GM19023 (cell line): ENCODE measurements around the gene FBN3.
"Not testable (repeated sequence)": the region's sequence is repeated elsewhere in the genome, so short reads cannot be mapped to it uniquely, and the experiment has no call there.

Experiments
- ATAC-seq: cut with Tn5 transposase; IDR thresholded peaks from one replicate; pipeline ENCODE4 v1.9.1; 2021; ENCODE audit warnings: mild to moderate bottlenecking, moderate library complexity; ENCODE audit not compliant: unreplicated experiment

FBN3 gene

DNA sequence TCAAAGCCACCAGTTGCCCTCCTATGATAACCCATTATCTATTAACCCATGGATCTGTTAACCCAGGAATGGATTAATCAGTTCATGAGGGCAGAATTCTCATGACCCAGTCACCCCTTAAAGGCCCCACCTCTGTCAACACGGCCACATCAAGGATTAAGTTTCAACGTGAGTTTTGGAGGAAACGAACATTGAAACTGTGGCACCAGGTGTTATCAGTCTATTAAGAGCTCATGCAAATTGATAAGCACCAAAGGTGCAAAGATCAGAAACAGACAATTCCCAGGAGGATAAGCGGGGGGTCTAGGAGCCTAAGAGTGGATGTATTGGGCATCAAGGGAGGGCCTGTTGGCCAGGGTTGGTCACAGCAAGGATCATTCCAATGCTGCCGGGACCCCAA, 124.1 kb downstream of the FBN3 start:
- ATAC-seq = no peak

- ATAC-seq = not testable (repeated sequence)
These were observed 125.1 kb downstream of the FBN3 start for GRCh38 chr19:8024256-8024655.

- no peak for ATAC-seq
These were observed 126.0 kb downstream of the FBN3 start for GRCh38 chr19:8023371-8023770.

DNA sequence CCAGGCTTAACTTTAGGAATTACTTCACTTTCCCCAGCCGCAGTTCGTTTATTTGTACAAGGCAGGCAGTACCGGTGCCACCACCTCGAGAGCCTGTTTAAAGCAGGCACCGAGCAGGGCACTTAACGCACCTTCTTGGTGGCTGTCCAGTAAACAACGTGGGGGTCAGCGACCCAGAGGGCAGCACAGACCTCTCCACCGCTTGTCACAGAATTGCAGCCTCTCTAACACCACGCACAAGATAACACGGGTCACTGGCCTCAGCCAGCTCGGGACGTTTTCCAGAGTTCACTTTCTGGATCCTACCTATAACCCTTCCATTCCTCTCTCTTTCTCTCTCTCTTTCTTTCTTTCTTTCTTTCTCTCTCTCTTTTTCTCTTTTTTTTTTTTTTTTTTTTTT, 127.1 kb downstream of the FBN3 start:
- ATAC-seq = no peak

DNA sequence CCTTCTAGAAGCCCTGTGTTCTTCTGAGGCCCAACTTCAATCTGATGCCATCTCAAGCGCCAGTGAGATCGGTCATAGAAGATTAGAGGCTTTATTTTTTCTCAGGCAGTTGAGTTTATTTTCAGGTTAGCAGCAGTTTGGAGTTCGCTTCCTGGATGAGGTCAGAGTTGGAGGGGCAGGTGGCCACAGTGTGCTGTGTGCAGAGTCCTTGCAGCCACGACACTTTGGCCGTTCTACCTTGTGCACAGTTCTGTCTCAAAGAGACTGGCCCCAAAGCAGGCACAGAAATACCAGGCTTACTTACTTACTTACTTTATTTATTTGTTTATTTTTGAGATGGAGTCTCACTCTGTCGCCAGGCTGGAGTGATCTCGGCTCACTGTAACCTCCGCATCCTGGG, 128.0 kb downstream of the FBN3 start:
- ATAC-seq = no peak

- ATAC-seq = no peak
These were observed 128.7 kb downstream of the FBN3 start for GRCh38 chr19:8020681-8021080.

DNA sequence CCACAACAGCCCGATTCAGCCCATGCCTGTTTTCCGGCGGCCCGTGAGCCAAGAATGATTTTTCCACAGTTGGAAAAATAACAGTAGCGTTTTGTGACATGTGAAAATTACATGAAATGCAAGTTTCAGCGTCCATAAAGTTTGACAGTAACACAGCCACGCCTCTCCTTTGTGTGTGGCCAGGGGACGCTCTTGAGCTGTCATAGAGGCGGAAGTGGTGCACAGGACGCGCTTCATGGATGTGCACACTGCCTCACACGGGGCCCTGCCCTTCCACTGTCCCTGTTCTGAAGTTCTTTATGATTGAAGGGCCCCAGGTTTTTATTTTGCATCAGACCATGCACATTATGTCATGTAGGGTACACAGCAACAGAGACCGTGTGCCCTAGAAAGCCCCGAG, 131.6 kb downstream of the FBN3 start:
- no peak for ATAC-seq
